Neuronal stem cell (in vitro differentiated cells): Measurements from ENCODE around the gene GOLT1A.

Source experiments
- DNase-seq: peaks from one replicate; pipeline ENCODE4 v3.0.0-alpha.2; 2013; ENCODE audit warnings: low spot score
- H2AFZ ChIP-seq: one replicate; pipeline ENCODE4 v1.6.1; 2013; ENCODE audit warnings: mild to moderate bottlenecking, low read length, inconsistent platforms
- H2AK5ac ChIP-seq: 2 replicates; pipeline ENCODE4 v1.6.1; 2013; ENCODE audit warnings: low read depth, mild to moderate bottlenecking, inconsistent platforms, low read length, moderate library complexity, mixed read lengths
- H2BK120ac ChIP-seq: 2 replicates; pipeline ENCODE4 v1.6.1; 2013; ENCODE audit warnings: low read depth, mild to moderate bottlenecking, inconsistent platforms, low read length, moderate library complexity, mixed read lengths
- H2BK12ac ChIP-seq: one replicate; pipeline ENCODE4 v1.6.1; 2013; ENCODE audit warnings: low read length, inconsistent platforms
- H2BK15ac ChIP-seq: 2 replicates; pipeline ENCODE4 v1.6.1; 2013; ENCODE audit warnings: mild to moderate bottlenecking, low read length, inconsistent platforms, mixed read lengths
- H2BK5ac ChIP-seq: one replicate; pipeline ENCODE4 v1.6.1; 2013; ENCODE audit warnings: inconsistent platforms, mild to moderate bottlenecking, low read length, moderate library complexity
- H3K14ac ChIP-seq: one replicate; pipeline ENCODE4 v1.6.1; 2013; ENCODE audit warnings: low read length, inconsistent platforms
- H3K18ac ChIP-seq: 2 replicates; pipeline ENCODE4 v1.6.1; 2013; ENCODE audit warnings: low read length, inconsistent platforms
- H3K23ac ChIP-seq: 2 replicates; pipeline ENCODE4 v1.6.1; 2013; ENCODE audit warnings: low read depth, mild to moderate bottlenecking, mixed read lengths, low read length, inconsistent platforms; ENCODE audit not compliant: poor library complexity
- H3K27ac ChIP-seq: replicated peaks from 3 replicates; pipeline ENCODE4 v1.5.1; 2013; ENCODE audit warnings: low read length, inconsistent platforms
- H3K27me3 ChIP-seq, 3 experiments: 2 replicates each; pipeline ENCODE4 v1.6.1; 2013; ENCODE audit warnings: low read length in 3 of 3, mild to moderate bottlenecking in 2 of 3, inconsistent platforms in 1 of 3, low read depth in 1 of 3, mixed read lengths in 1 of 3, moderate library complexity in 1 of 3; ENCODE audit not compliant: control insufficient read depth in 3 of 3, insufficient read depth in 3 of 3
- H3K36me3 ChIP-seq, 2 donors: replicated peaks in 1 of 2; 2 replicates each; pipeline ENCODE4 v1.6.1; 2013; ENCODE audit warnings: low read length in 2 of 2; ENCODE audit not compliant: control insufficient read depth in 2 of 2, insufficient read depth in 2 of 2
- H3K4ac ChIP-seq: 2 replicates; pipeline ENCODE4 v1.6.1; 2013; ENCODE audit warnings: inconsistent platforms, mild to moderate bottlenecking, low read length, moderate library complexity
- H3K4me1 ChIP-seq, 2 donors: 1 replicate in 1 of 2; 2 replicates in 1 of 2; pipeline ENCODE4 v1.6.1; 2013; ENCODE audit warnings: low read length in 2 of 2, low read depth in 1 of 2; ENCODE audit not compliant: control insufficient read depth in 2 of 2, insufficient read depth in 1 of 2
- H3K4me2 ChIP-seq: one replicate; pipeline ENCODE4 v1.6.1; 2013; ENCODE audit warnings: mild to moderate bottlenecking, low read length, inconsistent platforms; ENCODE audit not compliant: insufficient read depth, poor library complexity, severe bottlenecking
- H3K4me3 ChIP-seq, 2 donors: 2 replicates each; pipeline ENCODE4 v1.5.1; 2013; ENCODE audit warnings: low read length in 2 of 2, mild to moderate bottlenecking in 2 of 2, inconsistent platforms in 1 of 2, moderate library complexity in 1 of 2
- H3K79me1 ChIP-seq: one replicate; pipeline ENCODE4 v1.6.1; 2013; ENCODE audit warnings: low read depth, mild to moderate bottlenecking, inconsistent platforms, low read length, moderate library complexity
- H3K9ac ChIP-seq: one replicate; pipeline ENCODE4 v1.6.1; 2013; ENCODE audit warnings: mild to moderate bottlenecking, low read depth, low read length, inconsistent platforms; ENCODE audit not compliant: poor library complexity
- H3K9me3 ChIP-seq, 2 donors: replicated peaks in 1 of 2; 2 replicates each; pipeline versions ENCODE3 to v1.6.1; 2013; ENCODE audit warnings: low read length in 2 of 2, mild to moderate bottlenecking in 2 of 2, inconsistent platforms in 1 of 2, low read depth in 1 of 2, mixed read lengths in 1 of 2, moderate library complexity in 1 of 2; ENCODE audit not compliant: control insufficient read depth in 2 of 2, insufficient read depth in 1 of 2
- H4K8ac ChIP-seq: one replicate; pipeline ENCODE4 v1.6.1; 2013; ENCODE audit warnings: low read depth, mild to moderate bottlenecking, inconsistent platforms, low read length, moderate library complexity
- H4K91ac ChIP-seq: one replicate; pipeline ENCODE4 v1.6.1; 2013; ENCODE audit warnings: low read length, low read depth, mild to moderate bottlenecking, inconsistent platforms; ENCODE audit not compliant: poor library complexity
- WGBS, 2 donors: extraction: QIAGEN DNeasy Blood & Tissue Kit; methylation state at CpG; one replicate each; pipeline ENCODE4 v1.1.7; 2013; ENCODE audit warnings: missing lambda C conversion rate in 2 of 2, mixed read lengths in 1 of 2; ENCODE audit not compliant: insufficient read length in 2 of 2, insufficient replicate concordance in 1 of 2; ENCODE audit errors: extremely low coverage in 2 of 2; 5-methylcytosine and 5-hydroxymethylcytosine counted together

Gene GOLT1A

GRCh38 chr1:204251286-204251685 lies 37.5 kb upstream of the GOLT1A start:
- no CpG with 5 or more reads among the region's 7 CpGs for WGBS, 2 donors
- DNase-seq = no peak
- Histone ChIP-seq H2BK120ac (peak overlapping the region; percentile 63), H2BK15ac (no peak overlapping the region), H3K4ac (no peak overlapping the region), H3K4me3 (no peak overlapping the region), H3K79me1 (no peaks in the 10 kb centered on the region), H2AK5ac (no peak overlapping the region), H3K36me3 (peaks cover 0 to 15% of the 10 kb centered on the region in 2 donors), H3K4me1 (peaks cover 15 to 28% of the 10 kb centered on the region in 2 donors), H3K27ac (no peak overlapping the region), H4K91ac (peak overlapping the region; percentile 5), H3K14ac (no peak overlapping the region), H2BK5ac (peak overlapping the region; percentile 27), H3K9me3 (no peaks in the 10 kb centered on the region), H3K9ac (no peak overlapping the region), H2BK12ac (no peak overlapping the region), H2AFZ (no peak overlapping the region), H4K8ac (no peak overlapping the region), H3K23ac (no peak overlapping the region), H3K18ac (no peak overlapping the region), H3K4me2 (no peak overlapping the region), H3K27me3 (no peaks in the 10 kb centered on the region)

DNA sequence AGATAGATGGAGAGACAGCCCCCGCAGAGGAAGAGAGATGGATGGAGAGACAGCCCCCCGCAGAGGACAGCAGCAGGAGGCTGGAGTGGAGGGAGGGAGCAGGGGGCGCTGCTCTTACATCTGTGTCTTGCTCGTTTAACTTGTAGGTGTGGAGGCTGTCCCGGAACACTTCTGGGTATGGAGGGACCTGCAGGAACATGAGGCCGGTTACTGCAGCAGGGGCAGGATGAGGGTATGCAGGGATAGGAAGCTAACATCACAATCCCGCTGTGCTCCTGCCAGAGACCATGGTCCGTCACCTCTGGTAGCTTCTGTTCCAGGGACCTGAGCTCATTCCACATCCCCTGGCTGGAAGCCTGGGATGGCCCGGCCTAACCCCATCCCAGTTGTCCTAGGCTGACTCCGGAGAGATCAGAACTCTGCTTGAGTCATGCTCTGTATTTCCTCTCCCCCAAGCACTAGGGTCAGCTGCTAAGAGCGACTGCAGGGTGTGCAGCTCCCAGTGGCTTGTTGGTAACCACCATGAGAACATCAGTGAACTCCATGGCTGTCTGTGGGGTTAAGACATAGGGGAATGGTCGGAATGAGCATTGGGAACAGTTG lies 36.7 kb upstream of the GOLT1A start:
- Histone ChIP-seq H3K27me3 (peaks cover 0 to 2% (median 0%) of the 10 kb centered on the region in 3 experiments), H4K91ac (no peak overlapping the region), H3K18ac (no peak overlapping the region), H2BK5ac (no peak overlapping the region), H2BK12ac (no peak overlapping the region), H3K9me3 (no peaks in the 10 kb centered on the region), H3K4me2 (no peak overlapping the region), H3K14ac (no peak overlapping the region), H3K23ac (no peak overlapping the region), H3K4me3 (no peak overlapping the region), H3K4me1 (peaks cover 11 to 20% of the 10 kb centered on the region in 2 donors), H3K4ac (no peak overlapping the region), H2BK15ac (no peak overlapping the region), H2BK120ac (no peak overlapping the region), H2AFZ (no peak overlapping the region), H3K79me1 (no peaks in the 10 kb centered on the region), H3K36me3 (peaks cover 0 to 18% of the 10 kb centered on the region in 2 donors), H4K8ac (no peak overlapping the region), H3K9ac (no peak overlapping the region), H3K27ac (no peak overlapping the region), H2AK5ac (no peak overlapping the region)
- no peak for DNase-seq
- no CpG with 5 or more reads among the region's 12 CpGs for WGBS, 2 donors

- WGBS, 2 donors = no CpG with 5 or more reads among the region's 7 CpGs
- Histone ChIP-seq H3K27me3 (peaks cover 0 to 2% (median 0%) of the 10 kb centered on the region in 3 experiments), H3K36me3 (peaks cover 0 to 25% of the 10 kb centered on the region in 2 donors), H3K23ac (no peak overlapping the region), H4K91ac (no peak overlapping the region), H2BK5ac (no peak overlapping the region), H2BK15ac (no peak overlapping the region), H2AK5ac (no peak overlapping the region), H3K79me1 (no peaks in the 10 kb centered on the region), H2BK12ac (no peak overlapping the region), H3K18ac (no peak overlapping the region), H3K9ac (no peak overlapping the region), H3K4me3 (no peak overlapping the region), H4K8ac (no peak overlapping the region), H3K4ac (no peak overlapping the region), H3K9me3 (no peaks in the 10 kb centered on the region), H3K4me2 (no peak overlapping the region), H3K27ac (no peak overlapping the region), H2AFZ (no peak overlapping the region), H2BK120ac (no peak overlapping the region), H3K14ac (no peak overlapping the region), H3K4me1 (peaks cover 6 to 14% of the 10 kb centered on the region in 2 donors)
- DNase-seq = no peak
Observed at GRCh38 chr1:204249736-204250427, 36.1 kb upstream of the GOLT1A start.

GRCh38 chr1:204248954-204249353 lies 35.2 kb upstream of the GOLT1A start:
- Histone ChIP-seq H2AFZ (no peak overlapping the region), H4K91ac (no peak overlapping the region), H3K27ac (no peak overlapping the region), H2BK120ac (no peak overlapping the region), H3K9ac (peak overlapping the region; percentile 61), H2BK5ac (no peak overlapping the region), H2AK5ac (no peak overlapping the region), H4K8ac (no peak overlapping the region), H3K4me3 (no peak overlapping the region), H3K9me3 (no peaks in the 10 kb centered on the region), H3K4me2 (no peak overlapping the region), H3K4me1 (peaks cover 2 to 6% of the 10 kb centered on the region in 2 donors), H2BK15ac (no peak overlapping the region), H3K36me3 (peaks cover 0 to 32% of the 10 kb centered on the region in 2 donors), H3K14ac (no peak overlapping the region), H3K18ac (no peak overlapping the region), H3K4ac (no peak overlapping the region), H3K79me1 (no peaks in the 10 kb centered on the region), H3K23ac (no peak overlapping the region), H3K27me3 (peaks cover 0 to 2% (median 0%) of the 10 kb centered on the region in 3 experiments), H2BK12ac (no peak overlapping the region)
- no CpG with 5 or more reads among the region's 3 CpGs for WGBS, 2 donors
- no peak for DNase-seq
